Measurements from ENCODE around the gene CRYGS.
A peak's percentile ranks its signal among the peaks of the same experiment; 100 is the strongest.

CRYGS gene

DNA sequence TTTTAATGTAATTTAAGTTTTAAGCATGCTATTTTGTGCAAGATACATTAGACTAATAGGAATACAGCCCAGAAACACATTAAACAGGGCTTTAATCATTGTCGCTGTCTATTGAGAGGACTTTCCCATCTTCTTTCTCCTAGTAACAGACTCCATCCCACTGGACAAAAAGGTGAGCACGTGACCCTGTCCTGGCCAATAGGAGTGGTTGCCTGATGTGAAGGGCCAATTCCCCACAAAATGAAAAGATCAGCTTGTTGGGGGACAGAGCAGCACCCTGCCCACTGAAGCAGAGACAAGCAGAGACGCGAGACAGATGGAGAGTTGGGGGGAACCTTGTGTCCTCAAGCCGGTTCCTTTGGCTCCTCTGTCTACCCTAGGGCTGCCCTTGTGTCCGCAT, 21.2 kb downstream of the CRYGS start:
- no peak overlapping the region for H3K9ac ChIP-seq (ENCODE audit: low read length in 5 of 5)
- H3K4me3 ChIP-seq (ENCODE audit: low read depth in 1 of 5, low read length in 5 of 5): no peak overlapping the region
- no peaks in the 10 kb centered on the region for H3K36me3 ChIP-seq (ENCODE audit: control insufficient read depth in 5 of 5, insufficient read depth in 5 of 5, low read length in 5 of 5)
- no peaks in the 10 kb centered on the region for H3K9me3 ChIP-seq (ENCODE audit: control insufficient read depth in 5 of 5, low read length in 5 of 5)
- H3K4me1 ChIP-seq (ENCODE audit: control insufficient read depth in 5 of 5, insufficient read depth in 5 of 5, low read length in 5 of 5): peaks cover 0 to 6% (median 0%) of the 10 kb centered on the region in 5 donors
- H3K27me3 ChIP-seq (ENCODE audit: control insufficient read depth in 5 of 5, insufficient read depth in 4 of 5, low read length in 5 of 5): peaks cover 3 to 17% (median 11%) of the 10 kb centered on the region in 5 donors
- no peak overlapping the region for H3K27ac ChIP-seq (ENCODE audit: low read depth, low read length)

GRCh38 chr3:186520957-186521842, 23.0 kb downstream of the CRYGS start:
- H3K4me1 ChIP-seq (ENCODE audit: control insufficient read depth in 5 of 5, insufficient read depth in 5 of 5, low read length in 5 of 5): peaks cover 0 to 6% (median 0%) of the 10 kb centered on the region in 5 donors
- no peak overlapping the region for H3K27ac ChIP-seq (ENCODE audit: low read depth, low read length)
- H3K9ac ChIP-seq (ENCODE audit: low read length in 5 of 5): no peak overlapping the region
- H3K4me3 ChIP-seq (ENCODE audit: low read depth in 1 of 5, low read length in 5 of 5): no peak overlapping the region
- H3K9me3 ChIP-seq (ENCODE audit: control insufficient read depth in 5 of 5, low read length in 5 of 5): peaks cover 0 to 9% (median 8%) of the 10 kb centered on the region in 5 donors
- H3K27me3 ChIP-seq (ENCODE audit: control insufficient read depth in 5 of 5, insufficient read depth in 4 of 5, low read length in 5 of 5): peaks cover 5 to 20% (median 11%) of the 10 kb centered on the region in 5 donors
- H3K36me3 ChIP-seq (ENCODE audit: control insufficient read depth in 5 of 5, insufficient read depth in 5 of 5, low read length in 5 of 5): no peaks in the 10 kb centered on the region

GRCh38 chr3:186520431-186520830, 23.7 kb downstream of the CRYGS start:
- Histone ChIP-seq H3K27ac (ENCODE audit: low read depth, low read length) (no peak overlapping the region), H3K36me3 (ENCODE audit: control insufficient read depth in 5 of 5, insufficient read depth in 5 of 5, low read length in 5 of 5) (no peaks in the 10 kb centered on the region), H3K9me3 (ENCODE audit: control insufficient read depth in 5 of 5, low read length in 5 of 5) (peaks cover 0 to 9% (median 8%) of the 10 kb centered on the region in 5 donors), H3K4me1 (ENCODE audit: control insufficient read depth in 5 of 5, insufficient read depth in 5 of 5, low read length in 5 of 5) (no peaks in the 10 kb centered on the region), H3K27me3 (ENCODE audit: control insufficient read depth in 5 of 5, insufficient read depth in 4 of 5, low read length in 5 of 5) (peaks cover 5 to 20% (median 11%) of the 10 kb centered on the region in 5 donors), H3K4me3 (ENCODE audit: low read depth in 1 of 5, low read length in 5 of 5) (no peak overlapping the region), H3K9ac (ENCODE audit: low read length in 5 of 5) (no peak overlapping the region)

GRCh38 chr3:186519021-186519658, 25.0 kb downstream of the CRYGS start:
- H3K4me1 ChIP-seq (ENCODE audit: control insufficient read depth in 5 of 5, insufficient read depth in 5 of 5, low read length in 5 of 5): no peaks in the 10 kb centered on the region
- H3K4me3 ChIP-seq (ENCODE audit: low read depth in 1 of 5, low read length in 5 of 5): no peak overlapping the region
- H3K9ac ChIP-seq (ENCODE audit: low read length in 5 of 5): no peak overlapping the region
- peaks cover 0 to 9% (median 8%) of the 10 kb centered on the region in 5 donors for H3K9me3 ChIP-seq (ENCODE audit: control insufficient read depth in 5 of 5, low read length in 5 of 5)
- no peaks in the 10 kb centered on the region for H3K36me3 ChIP-seq (ENCODE audit: control insufficient read depth in 5 of 5, insufficient read depth in 5 of 5, low read length in 5 of 5)
- H3K27ac ChIP-seq (ENCODE audit: low read depth, low read length): no peak overlapping the region
- H3K27me3 ChIP-seq (ENCODE audit: control insufficient read depth in 5 of 5, insufficient read depth in 4 of 5, low read length in 5 of 5): peaks cover 5 to 19% (median 11%) of the 10 kb centered on the region in 5 donors

- peaks cover 5 to 23% (median 13%) of the 10 kb centered on the region in 5 donors for H3K27me3 ChIP-seq (ENCODE audit: control insufficient read depth in 5 of 5, insufficient read depth in 4 of 5, low read length in 5 of 5)
- H3K27ac ChIP-seq (ENCODE audit: low read depth, low read length): no peak overlapping the region
- no peaks in the 10 kb centered on the region for H3K4me1 ChIP-seq (ENCODE audit: control insufficient read depth in 5 of 5, insufficient read depth in 5 of 5, low read length in 5 of 5)
- H3K4me3 ChIP-seq (ENCODE audit: low read depth in 1 of 5, low read length in 5 of 5): peak overlapping the region in 1 of 5 donors; percentile 2
- peaks cover 0 to 9% (median 8%) of the 10 kb centered on the region in 5 donors for H3K9me3 ChIP-seq (ENCODE audit: control insufficient read depth in 5 of 5, low read length in 5 of 5)
- H3K9ac ChIP-seq (ENCODE audit: low read length in 5 of 5): no peak overlapping the region
- no peaks in the 10 kb centered on the region for H3K36me3 ChIP-seq (ENCODE audit: control insufficient read depth in 5 of 5, insufficient read depth in 5 of 5, low read length in 5 of 5)
Observed at GRCh38 chr3:186517218-186517617, 27.0 kb downstream of the CRYGS start.

GRCh38 chr3:186516646-186517045, 27.5 kb downstream of the CRYGS start:
- no peaks in the 10 kb centered on the region for H3K36me3 ChIP-seq (ENCODE audit: control insufficient read depth in 5 of 5, insufficient read depth in 5 of 5, low read length in 5 of 5)
- peaks cover 0 to 9% (median 8%) of the 10 kb centered on the region in 5 donors for H3K9me3 ChIP-seq (ENCODE audit: control insufficient read depth in 5 of 5, low read length in 5 of 5)
- no peak overlapping the region for H3K9ac ChIP-seq (ENCODE audit: low read length in 5 of 5)
- H3K27me3 ChIP-seq (ENCODE audit: control insufficient read depth in 5 of 5, insufficient read depth in 4 of 5, low read length in 5 of 5): peaks cover 5 to 25% (median 14%) of the 10 kb centered on the region in 5 donors
- H3K4me1 ChIP-seq (ENCODE audit: control insufficient read depth in 5 of 5, insufficient read depth in 5 of 5, low read length in 5 of 5): no peaks in the 10 kb centered on the region
- H3K4me3 ChIP-seq (ENCODE audit: low read depth in 1 of 5, low read length in 5 of 5): peak overlapping the region in 1 of 5 donors; percentile 2
- no peak overlapping the region for H3K27ac ChIP-seq (ENCODE audit: low read depth, low read length)

GRCh38 chr3:186515125-186515524, 29.1 kb downstream of the CRYGS start:
- Histone ChIP-seq H3K4me1 (ENCODE audit: control insufficient read depth in 5 of 5, insufficient read depth in 5 of 5, low read length in 5 of 5) (no peaks in the 10 kb centered on the region), H3K36me3 (ENCODE audit: control insufficient read depth in 5 of 5, insufficient read depth in 5 of 5, low read length in 5 of 5) (no peaks in the 10 kb centered on the region), H3K9me3 (ENCODE audit: control insufficient read depth in 5 of 5, low read length in 5 of 5) (peaks cover 0 to 9% (median 8%) of the 10 kb centered on the region in 5 donors), H3K9ac (ENCODE audit: low read length in 5 of 5) (no peak overlapping the region), H3K27ac (ENCODE audit: low read depth, low read length) (no peak overlapping the region), H3K27me3 (ENCODE audit: control insufficient read depth in 5 of 5, insufficient read depth in 4 of 5, low read length in 5 of 5) (peaks cover 5 to 23% (median 18%) of the 10 kb centered on the region in 5 donors), H3K4me3 (ENCODE audit: low read depth in 1 of 5, low read length in 5 of 5) (no peak overlapping the region)

DNA sequence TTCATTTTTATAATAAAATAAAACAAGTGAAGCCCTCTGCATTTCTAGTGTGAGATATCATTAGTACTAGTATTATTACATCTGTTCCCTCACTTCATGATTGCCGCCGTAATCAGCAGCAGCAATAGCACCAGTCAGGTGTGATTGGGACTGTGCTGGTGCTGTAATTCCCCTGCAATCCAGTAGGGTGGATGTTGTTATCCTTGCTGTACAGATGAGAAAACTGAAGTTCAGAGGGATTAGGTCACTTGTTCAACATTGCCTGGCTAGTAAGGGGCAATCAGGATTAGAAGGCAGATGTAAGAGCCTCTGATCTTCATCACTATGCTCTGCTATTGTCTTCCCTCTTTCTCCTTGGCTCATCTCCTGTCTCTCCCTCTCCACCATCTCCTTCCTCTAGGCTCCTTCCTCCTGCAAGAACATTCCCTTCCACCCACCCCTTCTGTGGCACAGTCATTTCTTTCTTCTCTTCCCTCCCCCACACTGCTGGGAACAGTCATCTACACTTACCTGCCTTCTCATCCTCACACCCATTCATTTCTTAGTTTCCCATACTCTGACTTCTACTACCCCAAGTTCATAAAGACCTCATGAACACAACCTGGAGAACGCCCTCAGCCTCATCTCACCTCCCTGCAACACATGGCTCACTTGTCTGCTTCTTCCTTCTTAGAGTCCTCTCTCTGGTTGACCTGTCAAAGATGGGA, 29.7 kb downstream of the CRYGS start:
- H3K27ac ChIP-seq (ENCODE audit: low read depth, low read length): no peak overlapping the region
- H3K27me3 ChIP-seq (ENCODE audit: control insufficient read depth in 5 of 5, insufficient read depth in 4 of 5, low read length in 5 of 5): peaks cover 3 to 21% (median 17%) of the 10 kb centered on the region in 5 donors
- H3K36me3 ChIP-seq (ENCODE audit: control insufficient read depth in 5 of 5, insufficient read depth in 5 of 5, low read length in 5 of 5): no peaks in the 10 kb centered on the region
- peaks cover 0 to 9% (median 8%) of the 10 kb centered on the region in 5 donors for H3K9me3 ChIP-seq (ENCODE audit: control insufficient read depth in 5 of 5, low read length in 5 of 5)
- no peaks in the 10 kb centered on the region for H3K4me1 ChIP-seq (ENCODE audit: control insufficient read depth in 5 of 5, insufficient read depth in 5 of 5, low read length in 5 of 5)
- H3K9ac ChIP-seq (ENCODE audit: low read length in 5 of 5): no peak overlapping the region
- H3K4me3 ChIP-seq (ENCODE audit: low read depth in 1 of 5, low read length in 5 of 5): no peak overlapping the region

GRCh38 chr3:186513386-186513785, 30.8 kb downstream of the CRYGS start:
- Histone ChIP-seq H3K36me3 (ENCODE audit: control insufficient read depth in 5 of 5, insufficient read depth in 5 of 5, low read length in 5 of 5) (no peaks in the 10 kb centered on the region), H3K9me3 (ENCODE audit: control insufficient read depth in 5 of 5, low read length in 5 of 5) (peaks cover 0 to 9% (median 8%) of the 10 kb centered on the region in 5 donors), H3K4me1 (ENCODE audit: control insufficient read depth in 5 of 5, insufficient read depth in 5 of 5, low read length in 5 of 5) (no peaks in the 10 kb centered on the region), H3K27ac (ENCODE audit: low read depth, low read length) (no peak overlapping the region), H3K4me3 (ENCODE audit: low read depth in 1 of 5, low read length in 5 of 5) (no peak overlapping the region), H3K27me3 (ENCODE audit: control insufficient read depth in 5 of 5, insufficient read depth in 4 of 5, low read length in 5 of 5) (peaks cover 0 to 17% (median 12%) of the 10 kb centered on the region in 5 donors), H3K9ac (ENCODE audit: low read length in 5 of 5) (no peak overlapping the region)

All from subcutaneous abdominal adipose tissue (tissue), 5 donors.